Spleen (tissue), 11 donors: ENCODE results near the gene UBC. TPM values are rescaled to one million over a fixed set of nuclear protein-coding genes. Genes with fewer than 3 reads are reported as not detected.

Experiments used
- DNase-seq: peaks from one replicate; pipeline ENCODE4 v3.0.0-alpha.2; 2020
- H3K27ac ChIP-seq, 8 donors: fragments of 200-600 bp; sonication (generic) in 7 of 8; 1 replicate in 4 of 8; 2 replicates in 4 of 8; pipeline versions ENCODE4 v1.5.0 to v1.8.0; 2016 to 2021; ENCODE audit warnings: inconsistent platforms in 4 of 8, mild to moderate bottlenecking in 4 of 8, moderate library complexity in 1 of 8
- H3K27me3 ChIP-seq, 7 donors: fragments of 200-600 bp; sonication (generic) in 6 of 7; replicated peaks in 1 of 7; 1 replicate in 4 of 7; 2 replicates in 3 of 7; pipeline versions ENCODE4 v1.5.0 to v1.8.0; 2016 to 2021; ENCODE audit warnings: inconsistent platforms in 3 of 7, mild to moderate bottlenecking in 1 of 7
- H3K36me3 ChIP-seq, 6 donors: fragments of 200-600 bp; sonication (generic) in 5 of 6; 1 replicate in 4 of 6; 2 replicates in 2 of 6; pipeline versions ENCODE4 v1.5.0 to v1.8.0; 2016 to 2021; ENCODE audit warnings: inconsistent platforms in 2 of 6
- H3K4me1 ChIP-seq, 6 donors: fragments of 200-600 bp; sonication (generic) in 5 of 6; 1 replicate in 3 of 6; 2 replicates in 3 of 6; pipeline versions ENCODE4 v1.5.0 to v1.8.0; 2016 to 2021; ENCODE audit warnings: inconsistent platforms in 3 of 6
- H3K4me3 ChIP-seq, 8 donors: fragments of 200-600 bp; sonication (generic) in 7 of 8; 1 replicate in 4 of 8; 2 replicates in 4 of 8; pipeline versions ENCODE4 v1.5.0 to v1.8.0; 2016 to 2021; ENCODE audit warnings: inconsistent platforms in 4 of 8, mild to moderate bottlenecking in 4 of 8, moderate library complexity in 2 of 8
- H3K9me3 ChIP-seq, 8 donors: fragments of 200-600 bp; sonication (generic) in 7 of 8; 1 replicate in 4 of 8; 2 replicates in 4 of 8; pipeline versions ENCODE4 v1.5.0 to v1.8.0; 2016 to 2021; ENCODE audit warnings: inconsistent platforms in 4 of 8
- CTCF ChIP-seq, 11 experiments: fragments of 200-600 bp in 7 of 11; fragments of 450-650 bp in 4 of 11; sonication (generic) in 4 of 11; IDR thresholded peaks in 8 of 11; conservative IDR thresholded peaks in 3 of 11; 1 replicate in 7 of 11; 2 replicates in 4 of 11; pipeline versions ENCODE4 v1.4.0 to v1.8.0; 2016 to 2021; ENCODE audit warnings: antibody characterized with exemption in 11 of 11, inconsistent platforms in 4 of 11, mild to moderate bottlenecking in 1 of 11
- POLR2A ChIP-seq, 3 donors: fragments of 450-650 bp; IDR thresholded peaks; one replicate each; pipeline ENCODE4 v1.5.1; 2017; ENCODE audit warnings: antibody characterized with exemption in 3 of 3, mild to moderate bottlenecking in 1 of 3
- POLR2AphosphoS5 ChIP-seq, 3 donors: sonication (generic); formaldehyde crosslinking; IDR thresholded peaks; one replicate each; pipeline ENCODE4 v1.5.1; 2017; ENCODE audit warnings: antibody characterized with exemption in 3 of 3
- WGBS, 5 donors: extraction: QIAGEN DNeasy Blood & Tissue Kit in 3 of 5; methylation state at CpG; one replicate each; pipeline versions ENCODE4 v1.1.5 to v1.1.7; 2013 to 2018; 5-methylcytosine and 5-hydroxymethylcytosine counted together
- intact Hi-C: fragments of 100-400 bp; cut with DNase I; formaldehyde crosslinking; loops from one replicate; pipeline ENCODE4 v1.15.0; 2023; ENCODE audit warnings: low total_unique reads
- polyA plus RNA-seq, 3 donors: library from polyadenylated mRNA; stranded (reverse); fragments of 200-250 nt; gene quantifications; one replicate each; pipeline ENCODE4 v1.2.1, GENCODE V29; 2013
- total RNA-seq, 7 donors: library from RNA; depleted of rRNA in 3 of 7; stranded (reverse); fragments of >200 nt in 3 of 7; fragmentation: NEBNext Ultra II Directional in 4 of 7; extraction: Animal tissue kit (Norgen Biotek cat#: 25700) in 4 of 7; gene quantifications; one replicate each; pipeline versions ENCODE4 v1.1.0 to v1.2.1, GENCODE V29; 2016 to 2021
- donor health status: healthy with polysubstance abuse.
- donor health status: DM: no; HTN: no; CAD: no; lungs with moderate emphysema.
- donor health status: DM: no; HTN: no; CAD: no.
- donor health status: Bipolar disorder and iron deficiency.
- donor health status: healthy.
- donor health status: DM: no; HTN: no; CAD: no.
- donor health status: DM: yes; HTN: yes; CAD: no.

UBC gene
- total and polyA plus RNA-seq, 10 donors = 623 to 1,107 (median 865) TPM

- H3K27ac ChIP-seq = peak overlapping the region; percentile 19 to 58 (median 36)
- peaks cover 31 to 71% (median 61%) of the 10 kb centered on the region in 6 donors for H3K4me1 ChIP-seq
- 55 to 70% (median 66%) methylated on average over 8 of the region's 8 CpGs for WGBS, 5 donors
- H3K36me3 ChIP-seq = peaks cover 0 to 40% (median 27%) of the 10 kb centered on the region in 6 donors
- peak overlapping the region in 1 of 8 donors; percentile 55 for H3K4me3 ChIP-seq
- TF ChIP-seq POLR2A (IDR thresholded peaks at IDR 0.05) (peak in 1 of 3 donors; percentile 4), POLR2AphosphoS5 (IDR thresholded peaks at IDR 0.05) (peak in 1 of 3 donors; percentile 75), CTCF (IDR thresholded peaks at IDR 0.05 in 8 of 11, conservative IDR thresholded peaks at IDR 0.05 in 3 of 11) (no peak)
- H3K27me3 ChIP-seq = no peaks in the 10 kb centered on the region
- no peaks in the 10 kb centered on the region for H3K9me3 ChIP-seq
- intact Hi-C loops = loop anchor here (5.0 kb wide), 1 partner anchor 32 kb away; no protein-coding TSS in a partner anchor
- no peak for DNase-seq
These were observed 4.5 kb downstream of the UBC start for GRCh38 chr12:124909831-124910560.

GRCh38 chr12:124906606-124907261, 7.7 kb downstream of the UBC start:
- Histone ChIP-seq H3K27me3 (no peaks in the 10 kb centered on the region), H3K36me3 (peaks cover 0 to 22% (median 15%) of the 10 kb centered on the region in 6 donors), H3K4me1 (peaks cover 26 to 77% (median 49%) of the 10 kb centered on the region in 6 donors), H3K9me3 (no peaks in the 10 kb centered on the region), H3K27ac (peak overlapping the region in 5 of 8 donors; percentile 20 to 64 (median 35)), H3K4me3 (no peak overlapping the region)
- TF ChIP-seq CTCF (IDR thresholded peaks at IDR 0.05 in 8 of 11, conservative IDR thresholded peaks at IDR 0.05 in 3 of 11) = peak; percentile 86 to 99 (median 95)
- TF ChIP-seq POLR2A (IDR thresholded peaks at IDR 0.05) = no peak
- peak in 1 of 3 donors; percentile 59 for TF ChIP-seq POLR2AphosphoS5 (IDR thresholded peaks at IDR 0.05)
- WGBS, 5 donors = 0 to 3% (median 0%) methylated on average over 2 of the region's 2 CpGs
- intact Hi-C loops = loop anchor here (5.0 kb wide), 1 partner anchor 36 kb away; no protein-coding TSS in a partner anchor
- peak; percentile 85 for DNase-seq

GRCh38 chr12:124904306-124905098, 9.9 kb downstream of the UBC start:
- WGBS, 5 donors = 37 to 58% (median 43%) methylated on average over 15 of the region's 15 CpGs
- Histone ChIP-seq H3K36me3 (no peaks in the 10 kb centered on the region), H3K27me3 (no peaks in the 10 kb centered on the region), H3K27ac (peak overlapping the region in 7 of 8 donors; percentile 22 to 69 (median 63)), H3K4me1 (peaks cover 4 to 62% (median 27%) of the 10 kb centered on the region in 6 donors), H3K4me3 (no peak overlapping the region), H3K9me3 (no peaks in the 10 kb centered on the region)
- intact Hi-C loops = loop anchor here (5.0 kb wide), 1 partner anchor 38 kb away; no protein-coding TSS in a partner anchor
- peak; percentile 87 for DNase-seq
- peak; percentile 75 to 79 (median 78) for TF ChIP-seq POLR2AphosphoS5 (IDR thresholded peaks at IDR 0.05)
- TF ChIP-seq POLR2A (IDR thresholded peaks at IDR 0.05) = no peak

- no peak for DNase-seq
- H3K27ac ChIP-seq = no peak overlapping the region
- TF ChIP-seq CTCF (IDR thresholded peaks at IDR 0.05 in 8 of 11, conservative IDR thresholded peaks at IDR 0.05 in 3 of 11) (no peak), POLR2AphosphoS5 (IDR thresholded peaks at IDR 0.05) (no peak), POLR2A (IDR thresholded peaks at IDR 0.05) (no peak)
These were observed 11.5 kb downstream of the UBC start for GRCh38 chr12:124902916-124903315.

More at GRCh38 chr12:124902916-124903315, 11.5 kb downstream of the UBC start:
- Histone ChIP-seq H3K36me3 (no peaks in the 10 kb centered on the region), H3K4me3 (no peak overlapping the region), H3K4me1 (peaks cover 4 to 68% (median 33%) of the 10 kb centered on the region in 6 donors), H3K27me3 (no peaks in the 10 kb centered on the region), H3K9me3 (no peaks in the 10 kb centered on the region)
- 83 to 91% (median 89%) methylated on average over 6 of the region's 6 CpGs for WGBS, 5 donors
- intact Hi-C loops = no loop called here
